Osteocyte (in vitro differentiated cells): ENCODE data around the gene AP1M2. TPM values are rescaled to one million over a fixed set of nuclear protein-coding genes. Genes with fewer than 3 reads are reported as not detected.
"Not testable (repeated sequence)": the region's sequence is repeated elsewhere in the genome, so short reads cannot be mapped to it uniquely, and the experiment has no call there.

Source experiments
- DNase-seq: peaks from one replicate; pipeline ENCODE4 v3.0.0; 2021; ENCODE audit warnings: mixed read lengths; ENCODE audit not compliant: unreplicated experiment; ENCODE audit errors: extremely low spot score
- H3K27ac Mint-ChIP-seq: one replicate; pipeline ENCODE4 v1.8.0; 2021; ENCODE audit warnings: mild to moderate bottlenecking, mixed read lengths; ENCODE audit not compliant: unreplicated experiment
- H3K27me3 Mint-ChIP-seq: one replicate; pipeline ENCODE4 v1.8.0; 2021; ENCODE audit warnings: mixed read lengths; ENCODE audit not compliant: unreplicated experiment
- H3K36me3 Mint-ChIP-seq: one replicate; pipeline ENCODE4 v1.8.0; 2021; ENCODE audit warnings: mixed read lengths; ENCODE audit not compliant: unreplicated experiment
- H3K4me1 Mint-ChIP-seq: one replicate; pipeline ENCODE4 v1.8.0; 2021; ENCODE audit warnings: mixed read lengths; ENCODE audit not compliant: unreplicated experiment
- H3K4me3 Mint-ChIP-seq: one replicate; pipeline ENCODE4 v1.8.0; 2021; ENCODE audit warnings: mild to moderate bottlenecking, moderate library complexity, mixed read lengths; ENCODE audit not compliant: unreplicated experiment
- H3K9me3 Mint-ChIP-seq: one replicate; pipeline ENCODE4 v1.8.0; 2021; ENCODE audit warnings: mixed read lengths; ENCODE audit not compliant: unreplicated experiment
- total RNA-seq: library from RNA; stranded (reverse); gene quantifications from 2 replicates; pipeline ENCODE4 v1.2.1, GENCODE V29; 2021
- TF ChIP-seq, protein P1 (sequence below): fragments of 200-600 bp; sonication (generic); IDR thresholded peaks from 2 replicates; pipeline ENCODE4 v1.5.0; 2021; ENCODE audit warnings: antibody characterized with exemption, mild to moderate bottlenecking, moderate library complexity

Gene AP1M2
- total RNA-seq, 1 donor from 2014 or later = not detected

DNA sequence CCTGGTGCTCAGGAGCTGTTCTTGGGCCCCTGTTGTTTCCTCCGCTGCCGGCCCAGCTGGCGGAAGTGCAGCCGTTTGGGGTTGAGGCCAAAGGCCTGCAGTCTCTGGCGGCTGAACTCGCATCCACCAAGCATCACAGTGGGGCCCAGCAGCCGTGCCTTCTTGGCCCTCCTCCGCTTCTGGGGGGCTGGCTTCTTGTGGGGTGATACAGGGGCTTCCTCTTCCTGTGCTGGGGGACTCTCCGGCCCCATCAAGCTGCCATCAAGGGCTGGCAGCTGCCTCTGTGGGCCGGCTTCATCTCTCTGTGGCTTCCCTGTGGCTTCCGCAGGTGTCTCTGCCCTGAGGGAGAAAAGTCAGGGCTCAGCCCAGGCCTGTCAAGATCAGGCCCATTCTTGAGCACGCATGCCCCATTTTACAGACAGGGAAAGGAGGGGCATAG is 33.1 kb downstream of the AP1M2 start:
- H3K36me3 Mint-ChIP-seq = peaks cover 32% of the 10 kb centered on the region
- TF ChIP-seq, protein P1, sequence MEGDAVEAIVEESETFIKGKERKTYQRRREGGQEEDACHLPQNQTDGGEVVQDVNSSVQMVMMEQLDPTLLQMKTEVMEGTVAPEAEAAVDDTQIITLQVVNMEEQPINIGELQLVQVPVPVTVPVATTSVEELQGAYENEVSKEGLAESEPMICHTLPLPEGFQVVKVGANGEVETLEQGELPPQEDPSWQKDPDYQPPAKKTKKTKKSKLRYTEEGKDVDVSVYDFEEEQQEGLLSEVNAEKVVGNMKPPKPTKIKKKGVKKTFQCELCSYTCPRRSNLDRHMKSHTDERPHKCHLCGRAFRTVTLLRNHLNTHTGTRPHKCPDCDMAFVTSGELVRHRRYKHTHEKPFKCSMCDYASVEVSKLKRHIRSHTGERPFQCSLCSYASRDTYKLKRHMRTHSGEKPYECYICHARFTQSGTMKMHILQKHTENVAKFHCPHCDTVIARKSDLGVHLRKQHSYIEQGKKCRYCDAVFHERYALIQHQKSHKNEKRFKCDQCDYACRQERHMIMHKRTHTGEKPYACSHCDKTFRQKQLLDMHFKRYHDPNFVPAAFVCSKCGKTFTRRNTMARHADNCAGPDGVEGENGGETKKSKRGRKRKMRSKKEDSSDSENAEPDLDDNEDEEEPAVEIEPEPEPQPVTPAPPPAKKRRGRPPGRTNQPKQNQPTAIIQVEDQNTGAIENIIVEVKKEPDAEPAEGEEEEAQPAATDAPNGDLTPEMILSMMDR = no peak
- DNase-seq = no peak
- no peaks in the 10 kb centered on the region for H3K9me3 Mint-ChIP-seq
- no peaks in the 10 kb centered on the region for H3K27me3 Mint-ChIP-seq
- H3K4me3 Mint-ChIP-seq = no peak overlapping the region
- no peak overlapping the region for H3K27ac Mint-ChIP-seq
- no peaks in the 10 kb centered on the region for H3K4me1 Mint-ChIP-seq

- Mint-ChIP-seq H3K4me1 (no peaks in the 10 kb centered on the region), H3K36me3 (peaks cover 30% of the 10 kb centered on the region), H3K9me3 (no peaks in the 10 kb centered on the region), H3K27me3 (no peaks in the 10 kb centered on the region), H3K4me3 (no peak overlapping the region), H3K27ac (peak overlapping the region; percentile 23)
- no peak for DNase-seq
- TF ChIP-seq, protein P1 = no peak
Observed at GRCh38 chr19:10553087-10553667, 33.9 kb downstream of the AP1M2 start.

DNA sequence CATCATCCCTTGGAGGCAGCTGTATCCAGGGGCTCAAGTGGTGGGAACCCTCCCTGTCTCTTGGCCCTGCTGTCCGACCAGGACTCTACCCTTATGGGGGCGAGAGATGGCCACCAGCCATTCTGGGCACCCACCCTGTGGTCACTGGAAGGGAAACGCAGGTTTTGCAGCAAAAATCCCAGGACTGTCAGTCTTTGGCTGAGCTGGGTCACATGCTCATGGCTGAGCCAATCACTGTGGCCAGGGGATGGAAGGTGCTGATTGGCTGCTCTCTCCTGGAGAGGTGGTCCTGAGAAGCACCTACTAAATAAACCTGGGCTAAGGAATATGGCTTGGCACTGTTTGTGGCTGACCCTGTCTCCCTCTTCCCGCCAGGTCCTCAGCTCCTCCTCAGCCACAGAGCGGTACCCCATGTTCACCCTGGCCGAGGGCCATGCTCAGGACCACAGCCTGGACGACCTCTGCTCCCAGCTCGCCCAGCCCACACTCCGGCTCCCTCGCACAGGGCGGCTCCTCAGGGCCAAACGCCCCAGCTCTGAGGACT is 34.5 kb downstream of the AP1M2 start:
- TF ChIP-seq, protein P1 = no peak
- Mint-ChIP-seq H3K36me3 (peaks cover 28% of the 10 kb centered on the region), H3K27ac (no peak overlapping the region), H3K4me3 (no peak overlapping the region), H3K27me3 (no peaks in the 10 kb centered on the region), H3K9me3 (no peaks in the 10 kb centered on the region), H3K4me1 (no peaks in the 10 kb centered on the region)
- DNase-seq = no peak

- no peaks in the 10 kb centered on the region for H3K27me3 Mint-ChIP-seq
- TF ChIP-seq, protein P1 = peak; percentile 31
- no peaks in the 10 kb centered on the region for H3K9me3 Mint-ChIP-seq
- H3K4me1 Mint-ChIP-seq = no peaks in the 10 kb centered on the region
- DNase-seq = no peak
- H3K4me3 Mint-ChIP-seq = no peak overlapping the region
- no peak overlapping the region for H3K27ac Mint-ChIP-seq
- peaks cover 30% of the 10 kb centered on the region for H3K36me3 Mint-ChIP-seq
Observed at GRCh38 chr19:10551698-10552301, 35.3 kb downstream of the AP1M2 start.

GRCh38 chr19:10551006-10551405 is 36.1 kb downstream of the AP1M2 start:
- H3K4me1 Mint-ChIP-seq, H3K9me3 Mint-ChIP-seq, H3K4me3 Mint-ChIP-seq, H3K27ac Mint-ChIP-seq, DNase-seq, H3K27me3 Mint-ChIP-seq: not testable (repeated sequence)
- peaks cover 30% of the 10 kb centered on the region for H3K36me3 Mint-ChIP-seq
